ENCODE measurements around the gene SPEM3. TPM values are rescaled to one million over a fixed set of nuclear protein-coding genes. Genes with fewer than 3 reads are reported as not detected.

SPEM3 gene
- total and polyA plus RNA-seq, 2 of the 13 experiments (the other 11 are each of a cell fraction or from before 2014, with no cell fraction given): not detected

- TF ChIP-seq ZKSCAN5 (CRISPR knock-in tag; IDR thresholded peaks at IDR 0.05) (no peak), TAF15 (IDR thresholded peaks at IDR 0.05; ENCODE audit: low read depth, low read length, poor library complexity, severe bottlenecking) (peak; percentile 61), SOX6 (IDR thresholded peaks at IDR 0.05) (no peak), SOX6 (CRISPR knock-in tag; IDR thresholded peaks at IDR 0.05) (no peak), ZNF383 (CRISPR knock-in tag; IDR thresholded peaks at IDR 0.05; ENCODE audit: borderline replicate concordance) (no peak), ZNF124 (CRISPR knock-in tag; IDR thresholded peaks at IDR 0.05) (no peak), ZNF513 (CRISPR knock-in tag; conservative IDR thresholded peaks at IDR 0.05) (no peak), ZNF235 (CRISPR knock-in tag; IDR thresholded peaks at IDR 0.05; ENCODE audit: borderline replicate concordance) (no peak), ZNF414 (CRISPR knock-in tag; IDR thresholded peaks at IDR 0.05) (no peak), ZNF292 (CRISPR knock-in tag; IDR thresholded peaks at IDR 0.05; ENCODE audit: borderline replicate concordance, low read depth) (no peak), EZH2 (conservative IDR thresholded peaks at IDR 0.05; ENCODE audit: low read depth, low read length) (no peak), ZNF503 (CRISPR knock-in tag; IDR thresholded peaks at IDR 0.05) (no peak), TAF1 (CRISPR knock-in tag; IDR thresholded peaks at IDR 0.05) (peak; percentile 50; the same call in 1 of the 2 replicates), FOXO1 (CRISPR knock-in tag; IDR thresholded peaks at IDR 0.05) (no peak; the same call in 1 of the 2 replicates), RBFOX2 (IDR thresholded peaks at IDR 0.05; ENCODE audit: low read depth, low read length) (peak; percentile 92), RFX3 (CRISPR knock-in tag; IDR thresholded peaks at IDR 0.05) (no peak), EP300 (IDR thresholded peaks at IDR 0.05; ENCODE audit: low read depth in 2 of 2, low read length in 2 of 2) (no peak), EP300 (CRISPR knock-in tag; IDR thresholded peaks at IDR 0.05; ENCODE audit: borderline replicate concordance) (no peak; the same call in 1 of the 2 replicates), FOXA3 (CRISPR knock-in tag; IDR thresholded peaks at IDR 0.05) (no peak), TARDBP (CRISPR knock-in tag; IDR thresholded peaks at IDR 0.05) (0 out of 2 replicates have a peak, but pooled peaks have one; percentile 33), ZNF720 (CRISPR knock-in tag; IDR thresholded peaks at IDR 0.05) (no peak), PAXIP1 (CRISPR knock-in tag; conservative IDR thresholded peaks at IDR 0.05) (no peak; the same call in 1 of the 2 replicates), ZFP90 (CRISPR knock-in tag; IDR thresholded peaks at IDR 0.05; ENCODE audit: borderline replicate concordance) (peak; percentile 49; the same call in 1 of the 2 replicates)
These were observed 34.0 kb upstream of the SPEM3 start, which contains the start of gene PLSCR3 (continued) for GRCh38 chr17:7394452-7395191.

Measured in HepG2 (cell line).